ENCODE results near the gene CDK14. TPM values are rescaled to one million over a fixed set of nuclear protein-coding genes. Genes with fewer than 3 reads are reported as not detected.

CDK14 gene
- total RNA-seq, 1 donor: 39.1 TPM

GRCh38 chr7:90933041-90933440 is 336.9 kb downstream of the CDK14 start:
- Histone ChIP-seq H3K4me1 (ENCODE audit: insufficient read depth, low read length) (peaks cover 5% of the 10 kb centered on the region), H4K20me1 (ENCODE audit: insufficient read depth, low read length) (no peaks in the 10 kb centered on the region), H3K36me3 (ENCODE audit: insufficient read depth, low read length) (no peaks in the 10 kb centered on the region), H3K27ac (ENCODE audit: low read depth, low read length) (no peak overlapping the region), H3K9me3 (ENCODE audit: low read depth, low read length) (no peaks in the 10 kb centered on the region), H3K4me3 (ENCODE audit: insufficient read depth, low read length) (no peak overlapping the region), H3K27me3 (ENCODE audit: insufficient read depth, low read length) (no peaks in the 10 kb centered on the region), H3K4me2 (ENCODE audit: insufficient read depth, low read length) (no peak overlapping the region), H3K79me2 (ENCODE audit: insufficient read depth, low read length) (no peaks in the 10 kb centered on the region), H2AFZ (ENCODE audit: low read length) (no peak overlapping the region)
- DNase-seq (ENCODE audit: insufficient read length, low spot score, missing footprints): no peak
- TF ChIP-seq CTCF (IDR thresholded peaks at IDR 0.05; ENCODE audit: extremely low read depth, low read depth, low read length): no peak

GRCh38 chr7:90933984-90934383 is 337.9 kb downstream of the CDK14 start:
- H3K79me2 ChIP-seq (ENCODE audit: insufficient read depth, low read length): no peaks in the 10 kb centered on the region
- no peaks in the 10 kb centered on the region for H4K20me1 ChIP-seq (ENCODE audit: insufficient read depth, low read length)
- no peaks in the 10 kb centered on the region for H3K27me3 ChIP-seq (ENCODE audit: insufficient read depth, low read length)
- no peaks in the 10 kb centered on the region for H3K9me3 ChIP-seq (ENCODE audit: low read depth, low read length)
- peaks cover 5% of the 10 kb centered on the region for H3K4me1 ChIP-seq (ENCODE audit: insufficient read depth, low read length)
- no peaks in the 10 kb centered on the region for H3K36me3 ChIP-seq (ENCODE audit: insufficient read depth, low read length)
- DNase-seq (ENCODE audit: insufficient read length, low spot score, missing footprints): no peak
- no peak overlapping the region for H3K4me2 ChIP-seq (ENCODE audit: insufficient read depth, low read length)
- no peak overlapping the region for H2AFZ ChIP-seq (ENCODE audit: low read length)
- H3K4me3 ChIP-seq (ENCODE audit: insufficient read depth, low read length): no peak overlapping the region
- no peak for TF ChIP-seq CTCF (IDR thresholded peaks at IDR 0.05; ENCODE audit: extremely low read depth, low read depth, low read length)
- no peak overlapping the region for H3K27ac ChIP-seq (ENCODE audit: low read depth, low read length)

GRCh38 chr7:90938371-90938770 is 342.2 kb downstream of the CDK14 start:
- Histone ChIP-seq H3K4me2 (ENCODE audit: insufficient read depth, low read length) (no peak overlapping the region), H3K4me3 (ENCODE audit: insufficient read depth, low read length) (no peak overlapping the region), H4K20me1 (ENCODE audit: insufficient read depth, low read length) (no peaks in the 10 kb centered on the region), H3K4me1 (ENCODE audit: insufficient read depth, low read length) (no peaks in the 10 kb centered on the region), H3K36me3 (ENCODE audit: insufficient read depth, low read length) (no peaks in the 10 kb centered on the region), H2AFZ (ENCODE audit: low read length) (no peak overlapping the region), H3K27me3 (ENCODE audit: insufficient read depth, low read length) (no peaks in the 10 kb centered on the region), H3K27ac (ENCODE audit: low read depth, low read length) (no peak overlapping the region), H3K79me2 (ENCODE audit: insufficient read depth, low read length) (no peaks in the 10 kb centered on the region), H3K9me3 (ENCODE audit: low read depth, low read length) (no peaks in the 10 kb centered on the region)
- DNase-seq (ENCODE audit: insufficient read length, low spot score, missing footprints): no peak
- no peak for TF ChIP-seq CTCF (IDR thresholded peaks at IDR 0.05; ENCODE audit: extremely low read depth, low read depth, low read length)

- Histone ChIP-seq H3K79me2 (ENCODE audit: insufficient read depth, low read length) (no peaks in the 10 kb centered on the region), H3K4me3 (ENCODE audit: insufficient read depth, low read length) (no peak overlapping the region), H3K9me3 (ENCODE audit: low read depth, low read length) (no peaks in the 10 kb centered on the region), H3K27ac (ENCODE audit: low read depth, low read length) (no peak overlapping the region), H3K36me3 (ENCODE audit: insufficient read depth, low read length) (no peaks in the 10 kb centered on the region), H3K27me3 (ENCODE audit: insufficient read depth, low read length) (no peaks in the 10 kb centered on the region), H4K20me1 (ENCODE audit: insufficient read depth, low read length) (no peaks in the 10 kb centered on the region), H2AFZ (ENCODE audit: low read length) (no peak overlapping the region), H3K4me2 (ENCODE audit: insufficient read depth, low read length) (no peak overlapping the region), H3K4me1 (ENCODE audit: insufficient read depth, low read length) (peaks cover 2% of the 10 kb centered on the region)
- TF ChIP-seq CTCF (IDR thresholded peaks at IDR 0.05; ENCODE audit: extremely low read depth, low read depth, low read length): no peak
- no peak for DNase-seq (ENCODE audit: insufficient read length, low spot score, missing footprints)
These were observed 343.5 kb downstream of the CDK14 start for GRCh38 chr7:90939666-90940065.
